BJ (cell line): Measurements from ENCODE around the gene ENPP1. TPM values are rescaled to one million over a fixed set of nuclear protein-coding genes. Genes with fewer than 3 reads are reported as not detected.
"Not testable (repeated sequence)": the region's sequence is repeated elsewhere in the genome, so short reads cannot be mapped to it uniquely, and the experiment has no call there.

Source experiments
- CTCF ChIA-PET: fragments of 350-600 bp; formaldehyde crosslinking; extraction: SDS; loops from one replicate; lab custom pipeline; 2021; ENCODE audit warnings: antibody characterized with exemption, inconsistent platforms; lab: Yijun Ruan, JAX
- POLR2A ChIA-PET: fragments of 300-600 bp; sonication (Branson Sonifier 250); formaldehyde crosslinking; extraction: SDS; loops from one replicate; lab custom pipeline; 2021; ENCODE audit warnings: antibody characterized with exemption; lab: Charles Lee
- DNase-seq: peaks from one replicate; pipeline ENCODE4 v3.0.0-alpha.2; 2011; ENCODE audit warnings: low read depth
- H3K27me3 ChIP-seq: 2 replicates; pipeline ENCODE4 v1.6.0; 2011; ENCODE audit warnings: low read length; ENCODE audit not compliant: control insufficient read depth, insufficient read depth
- H3K36me3 ChIP-seq: 2 replicates; pipeline ENCODE4 v1.5.1; 2011; ENCODE audit warnings: low read length; ENCODE audit not compliant: control insufficient read depth, insufficient read depth
- H3K4me3 ChIP-seq: 2 replicates; pipeline ENCODE4 v1.5.1; 2011; ENCODE audit warnings: low read depth, mild to moderate bottlenecking, control low read depth, low read length
- CTCF ChIP-seq: IDR thresholded peaks from 2 replicates; pipeline ENCODE4 v1.5.1; 2011; ENCODE audit warnings: low read depth, mild to moderate bottlenecking, control low read depth, inconsistent platforms, low read length, moderate library complexity; ENCODE audit not compliant: insufficient read depth
- polyA plus RNA-seq: library from polyadenylated mRNA; depleted of rRNA; stranded (reverse); fragments of >200 nt; gene quantifications from 2 replicates; pipeline ENCODE4 v1.2.3, GENCODE V29; 2011

The ENPP1 gene
- polyA plus RNA-seq, 1 experiment, result 8.0 TPM

- Histone ChIP-seq H3K27me3 (no peaks in the 10 kb centered on the region), H3K36me3 (no peaks in the 10 kb centered on the region), H3K4me3 (no peak overlapping the region)
- DNase-seq, result no peak
- CTCF ChIA-PET, result interaction anchor here (0.7 to 7.6 kb wide), 26 partner anchors 10 to 390 kb away, joined by 3 to 144 read pairs (median 4); partner anchors contain the start of gene ENPP1
- no peak for TF ChIP-seq CTCF
- POLR2A ChIA-PET, result no interaction called here
Measured at GRCh38 chr6:131910219-131910589, 102.4 kb downstream of the ENPP1 start.

- no peaks in the 10 kb centered on the region for H3K27me3 ChIP-seq
- ChIA-PET POLR2A (no interaction called here), CTCF (interaction anchor here (0.7 to 7.6 kb wide), 10 partner anchors 18 to 348 kb away, joined by 3 to 144 read pairs (median 4); partner anchors contain the start of gene ENPP1)
- no peak for TF ChIP-seq CTCF
- H3K36me3 ChIP-seq, result no peaks in the 10 kb centered on the region
- DNase-seq, result no peak
- H3K4me3 ChIP-seq, result no peak overlapping the region
Measured at GRCh38 chr6:131910956-131911355, 103.1 kb downstream of the ENPP1 start.

DNA sequence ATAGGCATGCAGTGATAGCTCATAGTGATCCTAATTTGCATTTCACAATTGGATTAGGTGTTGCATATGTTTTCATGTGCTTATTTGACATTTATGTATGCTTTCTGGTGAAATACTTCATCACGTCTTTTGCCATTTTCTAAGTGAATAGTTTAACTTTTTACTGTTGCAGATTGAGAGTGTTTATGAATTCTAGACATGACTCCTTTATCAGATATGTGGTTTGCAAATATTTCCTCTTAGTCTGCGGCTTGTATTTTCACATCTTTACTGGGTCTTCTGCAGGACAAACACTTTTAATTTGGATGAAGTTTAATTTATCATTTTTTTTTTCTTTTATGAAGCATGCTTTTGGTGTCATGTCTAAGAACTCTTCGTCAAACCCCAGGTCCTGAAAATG lies 104.1 kb downstream of the ENPP1 start:
- no peak for TF ChIP-seq CTCF
- Histone ChIP-seq H3K4me3 (no peak overlapping the region), H3K36me3 (no peaks in the 10 kb centered on the region), H3K27me3 (no peaks in the 10 kb centered on the region)
- CTCF ChIA-PET, result interaction anchor here (1.6 to 7.6 kb wide), 2 partner anchors 217 to 347 kb away, joined by 7 to 144 read pairs; no protein-coding TSS in a partner anchor
- no peak for DNase-seq
- POLR2A ChIA-PET, result no interaction called here

GRCh38 chr6:131914234-131914633 lies 106.4 kb downstream of the ENPP1 start:
- POLR2A ChIA-PET, result no interaction called here
- H3K36me3 ChIP-seq, result no peaks in the 10 kb centered on the region
- DNase-seq, result no peak
- CTCF ChIA-PET, result interaction anchor here (1.0 to 7.6 kb wide), 19 partner anchors 10 to 570 kb away, joined by 3 to 144 read pairs (median 7); partner anchors contain the start of gene ENPP1
- no peaks in the 10 kb centered on the region for H3K27me3 ChIP-seq
- no peak for TF ChIP-seq CTCF
- no peak overlapping the region for H3K4me3 ChIP-seq

GRCh38 chr6:131914967-131915751 lies 107.3 kb downstream of the ENPP1 start:
- ChIA-PET POLR2A (no interaction called here), CTCF (interaction anchor here (0.5 to 7.6 kb wide), 57 partner anchors 9 to 1030 kb away, joined by 3 to 144 read pairs (median 4); partner anchors contain the start of genes ENPP1 and MED23)
- DNase-seq, result no peak
- peak; percentile 86 for TF ChIP-seq CTCF
- Histone ChIP-seq H3K4me3 (no peak overlapping the region), H3K27me3 (no peaks in the 10 kb centered on the region), H3K36me3 (no peaks in the 10 kb centered on the region)

- DNase-seq, H3K4me3 ChIP-seq, H3K27me3 ChIP-seq, H3K36me3 ChIP-seq, POLR2A ChIA-PET: not testable (repeated sequence)
- CTCF ChIA-PET, result interaction anchor here (1.0 to 7.6 kb wide), 25 partner anchors 8 to 580 kb away, joined by 3 to 144 read pairs (median 7); no protein-coding TSS in a partner anchor
Measured at GRCh38 chr6:131916091-131916796, 108.4 kb downstream of the ENPP1 start.
